NCI-H2081 (cell line): ENCODE data around the gene EYA2.

Experiments used
- DNase-seq, 2 experiments: peaks; one replicate each; lab custom pipeline; 2025; lab: John Stamatoyannopoulos, UW

EYA2 gene

GRCh38 chr20:47141941-47142773 lies 247.5 kb downstream of the EYA2 start:
- no peak for DNase-seq

GRCh38 chr20:47142774-47143170 lies 248.1 kb downstream of the EYA2 start:
- no peak for DNase-seq

- DNase-seq = no peak
Measured at GRCh38 chr20:47143657-47144056, 249.0 kb downstream of the EYA2 start.

GRCh38 chr20:47144463-47144862 lies 249.8 kb downstream of the EYA2 start:
- no peak for DNase-seq

- no peak for DNase-seq
Measured at GRCh38 chr20:47146686-47147085, 252.0 kb downstream of the EYA2 start.

- DNase-seq = no peak
Measured at GRCh38 chr20:47148059-47148458, 253.4 kb downstream of the EYA2 start.

- DNase-seq = no peak
Measured at GRCh38 chr20:47149939-47150338, 255.3 kb downstream of the EYA2 start.

- DNase-seq = peak; percentile 10 to 39
Measured at GRCh38 chr20:47150403-47151152, 255.9 kb downstream of the EYA2 start.

GRCh38 chr20:47152068-47152467 lies 257.4 kb downstream of the EYA2 start:
- DNase-seq = no peak

GRCh38 chr20:47154089-47154488 lies 259.4 kb downstream of the EYA2 start:
- no peak for DNase-seq

GRCh38 chr20:47156301-47157137 lies 261.9 kb downstream of the EYA2 start:
- no peak for DNase-seq

GRCh38 chr20:47159166-47159565 lies 264.5 kb downstream of the EYA2 start:
- no peak for DNase-seq

GRCh38 chr20:47160240-47160639 lies 265.6 kb downstream of the EYA2 start:
- DNase-seq = no peak

GRCh38 chr20:47160992-47161391 lies 266.3 kb downstream of the EYA2 start:
- DNase-seq = no peak

- no peak for DNase-seq
Measured at GRCh38 chr20:47161411-47161810, 266.8 kb downstream of the EYA2 start.

- no peak for DNase-seq
Measured at GRCh38 chr20:47164140-47164539, 269.5 kb downstream of the EYA2 start.

- DNase-seq = no peak
Measured at GRCh38 chr20:47165376-47165865, 270.8 kb downstream of the EYA2 start.

- no peak for DNase-seq
Measured at GRCh38 chr20:47167846-47168245, 273.2 kb downstream of the EYA2 start.

- no peak for DNase-seq
Measured at GRCh38 chr20:47172579-47172978, 277.9 kb downstream of the EYA2 start.

GRCh38 chr20:47173596-47174216 lies 279.1 kb downstream of the EYA2 start:
- DNase-seq = no peak

GRCh38 chr20:47174456-47175243 lies 280.0 kb downstream of the EYA2 start:
- no peak for DNase-seq
